HCT116 (cell line): ENCODE measurements around the gene PRLR. TPM values are rescaled to one million over a fixed set of nuclear protein-coding genes. Genes with fewer than 3 reads are reported as not detected.

Experiments used
- ATAC-seq: fragments of 200-7000 bp; cut with Tn5 transposase; 2 replicates; pipeline ENCODE4 v1.9.1; 2020; ENCODE audit warnings: mild to moderate bottlenecking, moderate library complexity
- BruUV-seq: library from RNA; stranded (reverse); fragments of 400-500 nt; replicated peaks from 2 replicates; lab custom pipeline; 2021; lab: Mats Ljungman, UMichigan
- CTCF ChIA-PET: fragments of 300-600 bp; sonication (Branson Sonifier 250); formaldehyde crosslinking; loops from one replicate; lab custom pipeline; 2021; ENCODE audit warnings: antibody characterized with exemption; lab: Charles Lee
- POLR2A ChIA-PET: fragments of 300-600, 350-600 bp; sonication (Branson Sonifier 250); formaldehyde crosslinking; loops from one replicate; lab custom pipeline; 2021; ENCODE audit warnings: antibody characterized with exemption; lab: Charles Lee
- RAD21 ChIA-PET, 2 experiments: fragments of 300-600 bp; sonication (Branson Sonifier 250); formaldehyde crosslinking; loops; one replicate each; lab custom pipeline; 2023; ENCODE audit warnings: low total read pairs in 2 of 2; ENCODE audit not compliant: uncharacterized antibody in 2 of 2, unreplicated experiment in 2 of 2, low non-redundant PET in 1 of 2; lab: Charles Lee
- DNase-seq: peaks from one replicate; pipeline ENCODE4 v3.0.0-alpha.2; 2010; ENCODE audit warnings: low read depth, low spot score
- H2AFZ ChIP-seq: fragments of 200-600 bp; shearing (Covaris generic), sonication (generic); 2 replicates; pipeline ENCODE4 v1.6.1; 2017; ENCODE audit warnings: low read depth, mixed run types, mixed read lengths, antibody characterized with exemption, low read length; ENCODE audit not compliant: poor library complexity, severe bottlenecking
- H3K27ac ChIP-seq: 2 replicates; pipeline ENCODE4 v1.5.1; 2012; ENCODE audit warnings: low read depth, low read length
- H3K27me3 ChIP-seq: fragments of 200-600 bp; sonication (generic); 2 replicates; pipeline ENCODE4 v1.6.1; 2016; ENCODE audit warnings: mixed run types, low read length, mixed read lengths; ENCODE audit not compliant: insufficient read depth
- H3K36me3 ChIP-seq, 2 experiments: fragments of 200-500 bp in 1 of 2; fragments of 200-600 bp in 1 of 2; sonication (Bioruptor generic) in 1 of 2; sonication (generic) in 1 of 2; 2 replicates each; pipeline versions ENCODE4 v1.5.1 to v1.6.1; 2014 to 2016; ENCODE audit warnings: low read length in 2 of 2, inconsistent platforms in 1 of 2, mixed read lengths in 1 of 2, mixed run types in 1 of 2; ENCODE audit not compliant: insufficient read depth in 2 of 2, control insufficient read depth in 1 of 2
- H3K4me1 ChIP-seq, 2 experiments: fragments of 200-600 bp in 1 of 2; sonication (generic) in 1 of 2; 2 replicates each; pipeline versions ENCODE4 v1.5.1 to v1.6.1; 2012 to 2017; ENCODE audit warnings: low read length in 2 of 2, inconsistent platforms in 1 of 2, mild to moderate bottlenecking in 1 of 2, mixed read lengths in 1 of 2, mixed run types in 1 of 2, moderate library complexity in 1 of 2; ENCODE audit not compliant: insufficient read depth in 2 of 2, control insufficient read depth in 1 of 2
- H3K4me2 ChIP-seq: fragments of 200-600 bp; sonication (generic); 2 replicates; pipeline ENCODE4 v1.6.1; 2017; ENCODE audit warnings: mixed run types, low read length, mixed read lengths
- H3K4me3 ChIP-seq, 2 experiments: fragments of 200-600 bp in 1 of 2; sonication (generic) in 1 of 2; replicated peaks in 1 of 2; 2 replicates each; pipeline ENCODE4 v1.5.1; 2011 to 2016; ENCODE audit warnings: low read length in 2 of 2, control low read depth in 1 of 2, low read depth in 1 of 2, mild to moderate bottlenecking in 1 of 2, mixed read lengths in 1 of 2, mixed run types in 1 of 2
- H3K79me2 ChIP-seq: fragments of 200-600 bp; sonication (generic); 2 replicates; pipeline ENCODE4 v1.6.1; 2017; ENCODE audit warnings: mild to moderate bottlenecking, mixed run types, low read length, moderate library complexity, mixed read lengths; ENCODE audit not compliant: insufficient read depth
- H3K9ac ChIP-seq: fragments of 200-600 bp; sonication (generic); 2 replicates; pipeline ENCODE4 v1.6.1; 2016; ENCODE audit warnings: low read length, mixed read lengths
- H3K9me2 ChIP-seq: fragments of 200-600 bp; sonication (generic), shearing (Covaris generic); 2 replicates; pipeline ENCODE4 v1.6.1; 2017; ENCODE audit warnings: mixed run types, mild to moderate bottlenecking, moderate library complexity; ENCODE audit not compliant: insufficient read depth
- H3K9me3 ChIP-seq, 2 experiments: fragments of 200-500 bp in 1 of 2; fragments of 200-600 bp in 1 of 2; sonication (Bioruptor generic) in 1 of 2; sonication (generic) in 1 of 2; 2 replicates each; pipeline ENCODE4 v1.6.1; 2014 to 2017; ENCODE audit warnings: low read length in 2 of 2, mixed read lengths in 2 of 2, inconsistent platforms in 1 of 2, low read depth in 1 of 2, mild to moderate bottlenecking in 1 of 2, mixed run types in 1 of 2, moderate library complexity in 1 of 2; ENCODE audit not compliant: control insufficient read depth in 1 of 2, insufficient read depth in 1 of 2
- H4K20me1 ChIP-seq: fragments of 200-600 bp; sonication (generic), shearing (Covaris generic); 2 replicates; pipeline ENCODE4 v1.6.1; 2017; ENCODE audit warnings: mixed run types, mild to moderate bottlenecking, moderate library complexity; ENCODE audit not compliant: insufficient read depth
- ATF3 ChIP-seq: IDR thresholded peaks from 2 replicates; pipeline ENCODE4 v1.6.1; 2012
- CBX3 ChIP-seq: IDR thresholded peaks from 2 replicates; pipeline ENCODE4 v1.6.1; 2012; ENCODE audit warnings: low read depth
- CTCF ChIP-seq, 3 experiments: fragments of 200-600 bp in 1 of 3; sonication (generic) in 1 of 3; IDR thresholded peaks in 2 of 3; conservative IDR thresholded peaks in 1 of 3; 2 replicates each; pipeline ENCODE4 v1.5.1; 2012 to 2017; ENCODE audit warnings: low read depth in 2 of 3, low read length in 2 of 3, antibody characterized with exemption in 1 of 3, borderline replicate concordance in 1 of 3, control low read depth in 1 of 3, mild to moderate bottlenecking in 1 of 3, mixed read lengths in 1 of 3, mixed run types in 1 of 3, moderate library complexity in 1 of 3; ENCODE audit not compliant: insufficient read depth in 1 of 3
- EGR1 ChIP-seq: IDR thresholded peaks from 2 replicates; pipeline ENCODE4 v1.6.1; 2012; ENCODE audit warnings: low read depth
- EZH2 ChIP-seq: fragments of 200-600 bp; sonication (generic); IDR thresholded peaks from 2 replicates; pipeline ENCODE4 v1.6.1; 2017; ENCODE audit warnings: antibody characterized with exemption, mixed run types
- FOSL1 ChIP-seq: IDR thresholded peaks from 2 replicates; pipeline ENCODE4 v1.6.1; 2012; ENCODE audit warnings: low read depth
- MAX ChIP-seq: IDR thresholded peaks from 2 replicates; pipeline ENCODE4 v1.6.1; 2012
- RAD21 ChIP-seq: IDR thresholded peaks from 2 replicates; pipeline ENCODE4 v1.6.1; 2012; ENCODE audit warnings: low read depth, mild to moderate bottlenecking
- REST ChIP-seq: IDR thresholded peaks from 2 replicates; pipeline ENCODE4 v1.6.1; 2012; ENCODE audit warnings: low read depth
- SIN3A ChIP-seq: IDR thresholded peaks from 2 replicates; pipeline ENCODE4 v1.6.1; 2012; ENCODE audit warnings: low read depth
- TCF7L2 ChIP-seq: IDR thresholded peaks from 2 replicates; pipeline ENCODE4 v1.7.0; 2011; ENCODE audit warnings: borderline replicate concordance, inconsistent platforms; ENCODE audit not compliant: insufficient read depth, insufficient read length; ENCODE audit errors: extremely low read depth
- YY1 ChIP-seq: IDR thresholded peaks from 2 replicates; pipeline ENCODE4 v1.6.1; 2011; ENCODE audit warnings: low read length, low read depth, moderate library complexity, mild to moderate bottlenecking; ENCODE audit not compliant: insufficient replicate concordance; ENCODE audit errors: extremely low read depth
- ZNF274 ChIP-seq: fragments of 200-500 bp; sonication (Bioruptor generic); IDR thresholded peaks from 2 replicates; pipeline ENCODE4 v1.6.1; 2014; ENCODE audit warnings: mild to moderate bottlenecking, low read depth, low read length, inconsistent platforms
- intact Hi-C: fragments of 100-400 bp; cut with micrococcal nuclease; formaldehyde crosslinking; loops from 2 replicates; pipeline ENCODE4 v1.10.0; 2022
- total RNA-seq: library from RNA; stranded (reverse); gene quantifications from one replicate; pipeline ENCODE4 v1.2.1, GENCODE V29; 2021; ENCODE audit not compliant: unreplicated experiment

Gene PRLR
- total RNA-seq, 1 experiment from 2014 or later = 0.10 TPM

GRCh38 chr5:35186749-35187148 is 43.5 kb downstream of the PRLR start (continued):
- TF ChIP-seq ATF3 = no peak

GRCh38 chr5:35185518-35185917 is 44.8 kb downstream of the PRLR start:
- H3K4me1 ChIP-seq = no peaks in the 10 kb centered on the region
- no peak for TF ChIP-seq MAX
- TF ChIP-seq FOSL1 = no peak
- no peak for TF ChIP-seq SIN3A
- no peak for TF ChIP-seq YY1
- no peak for TF ChIP-seq TCF7L2
- no peak for TF ChIP-seq RAD21
- TF ChIP-seq REST = no peak
- TF ChIP-seq EZH2 = no peak
- TF ChIP-seq CBX3 = no peak
- TF ChIP-seq CTCF (IDR thresholded peaks at IDR 0.05 in 2 of 3, conservative IDR thresholded peaks at IDR 0.05 in 1 of 3; ENCODE audit: borderline replicate concordance in 1 of 3, insufficient read depth in 1 of 3, low read depth in 2 of 3, low read length in 2 of 3) = no peak
- TF ChIP-seq EGR1 = no peak
- no peak for TF ChIP-seq ZNF274
- CTCF ChIA-PET = no interaction called here
- POLR2A ChIA-PET = no interaction called here
- no peak overlapping the region for H3K27ac ChIP-seq
- H4K20me1 ChIP-seq = no peaks in the 10 kb centered on the region
- DNase-seq (no peak), ATAC-seq (no peak)
- H3K36me3 ChIP-seq = no peaks in the 10 kb centered on the region
- no TSS peak for BruUV-seq
- H3K4me3 ChIP-seq = no peak overlapping the region
- no peak overlapping the region for H2AFZ ChIP-seq
- H3K9ac ChIP-seq = no peak overlapping the region
- no peaks in the 10 kb centered on the region for H3K9me2 ChIP-seq
- RAD21 ChIA-PET = no interaction called here
- no peaks in the 10 kb centered on the region for H3K9me3 ChIP-seq
- no peak overlapping the region for H3K4me2 ChIP-seq
- peaks cover 26% of the 10 kb centered on the region; the same call in 1 of the 2 replicates for H3K27me3 ChIP-seq
- H3K79me2 ChIP-seq = no peaks in the 10 kb centered on the region
- intact Hi-C loops = no loop called here
